Astrocyte (in vitro differentiated cells and primary cell): ENCODE data around the gene MLPH. TPM values are rescaled to one million over a fixed set of nuclear protein-coding genes. Genes with fewer than 3 reads are reported as not detected.
A peak's percentile ranks its signal among the peaks of the same experiment; 100 is the strongest.

Experiments
- DNase-seq: peaks from one replicate; pipeline ENCODE4 v3.0.0-alpha.2; 2010; ENCODE audit warnings: low read depth
- FAIRE-seq: peaks from 2 replicates; lab custom pipeline; 2011; peaks lifted over from hg19 to GRCh38; lab: Jason Lieb, UNC
- H2AFZ ChIP-seq: 2 replicates; pipeline ENCODE4 v1.6.0; 2012; ENCODE audit warnings: low read depth, low read length, inconsistent platforms
- H3K27ac ChIP-seq: 2 replicates; pipeline ENCODE4 v1.5.1; 2011; ENCODE audit warnings: low read depth, low read length, inconsistent platforms
- H3K27me3 ChIP-seq: 2 replicates; pipeline ENCODE4 v1.6.0; 2011; ENCODE audit warnings: low read length, inconsistent platforms; ENCODE audit not compliant: insufficient read depth
- H3K36me3 ChIP-seq: 2 replicates; pipeline ENCODE4 v1.5.1; 2011; ENCODE audit warnings: low read length, inconsistent platforms; ENCODE audit not compliant: insufficient read depth
- H3K4me1 ChIP-seq: 2 replicates; pipeline ENCODE4 v1.5.1; 2011; ENCODE audit warnings: low read length, inconsistent platforms; ENCODE audit not compliant: insufficient read depth
- H3K4me2 ChIP-seq: 2 replicates; pipeline ENCODE4 v1.6.0; 2012; ENCODE audit warnings: low read length, inconsistent platforms
- H3K4me3 ChIP-seq: 2 replicates; pipeline ENCODE4 v1.5.1; 2011; ENCODE audit warnings: low read depth, mild to moderate bottlenecking, low read length, inconsistent platforms; ENCODE audit not compliant: insufficient read depth
- H3K79me2 ChIP-seq: 2 replicates; pipeline ENCODE4 v1.6.0; 2012; ENCODE audit warnings: mild to moderate bottlenecking, low read length, inconsistent platforms; ENCODE audit not compliant: insufficient read depth
- H3K9ac ChIP-seq: 2 replicates; pipeline ENCODE4 v1.6.0; 2012; ENCODE audit warnings: mild to moderate bottlenecking, low read length, inconsistent platforms
- H3K9me3 ChIP-seq: 2 replicates; pipeline ENCODE4 v1.5.1; 2012; ENCODE audit warnings: low read depth, mild to moderate bottlenecking, low read length, inconsistent platforms; ENCODE audit not compliant: insufficient read depth
- H4K20me1 ChIP-seq: 2 replicates; pipeline ENCODE4 v1.6.0; 2012; ENCODE audit warnings: low read length, inconsistent platforms; ENCODE audit not compliant: insufficient read depth
- H3K27ac Mint-ChIP-seq: one replicate; pipeline ENCODE4 v1.8.0; 2021; ENCODE audit warnings: mild to moderate bottlenecking, mixed read lengths; ENCODE audit not compliant: unreplicated experiment
- H3K27me3 Mint-ChIP-seq: one replicate; pipeline ENCODE4 v1.8.0; 2021; ENCODE audit warnings: low read depth, mixed read lengths; ENCODE audit not compliant: unreplicated experiment
- H3K36me3 Mint-ChIP-seq: one replicate; pipeline ENCODE4 v1.8.0; 2021; ENCODE audit warnings: low read depth, mixed read lengths; ENCODE audit not compliant: unreplicated experiment
- H3K4me1 Mint-ChIP-seq: one replicate; pipeline ENCODE4 v1.8.0; 2021; ENCODE audit warnings: low read depth, mixed read lengths; ENCODE audit not compliant: unreplicated experiment
- H3K4me3 Mint-ChIP-seq: one replicate; pipeline ENCODE4 v1.8.0; 2021; ENCODE audit warnings: mild to moderate bottlenecking, moderate library complexity, mixed read lengths; ENCODE audit not compliant: unreplicated experiment
- H3K9me3 Mint-ChIP-seq: one replicate; pipeline ENCODE4 v1.8.0; 2021; ENCODE audit warnings: mild to moderate bottlenecking, mixed read lengths; ENCODE audit not compliant: unreplicated experiment
- EZH2 ChIP-seq: IDR thresholded peaks from 2 replicates; pipeline ENCODE4 v1.6.1; 2012; ENCODE audit warnings: mild to moderate bottlenecking, low read length, inconsistent platforms; ENCODE audit not compliant: insufficient read depth
- total RNA-seq: library from RNA; stranded (reverse); gene quantifications from 2 replicates; pipeline ENCODE4 v1.2.1, GENCODE V29; 2021
- TF ChIP-seq, protein P1 (sequence below): IDR thresholded peaks from 2 replicates; pipeline ENCODE4 v1.5.1; 2011; ENCODE audit warnings: low read depth, mild to moderate bottlenecking, inconsistent platforms, low read length, moderate library complexity; ENCODE audit not compliant: insufficient read depth

MLPH gene
- total RNA-seq, 1 donor from 2014 or later: 14.2 TPM

DNA sequence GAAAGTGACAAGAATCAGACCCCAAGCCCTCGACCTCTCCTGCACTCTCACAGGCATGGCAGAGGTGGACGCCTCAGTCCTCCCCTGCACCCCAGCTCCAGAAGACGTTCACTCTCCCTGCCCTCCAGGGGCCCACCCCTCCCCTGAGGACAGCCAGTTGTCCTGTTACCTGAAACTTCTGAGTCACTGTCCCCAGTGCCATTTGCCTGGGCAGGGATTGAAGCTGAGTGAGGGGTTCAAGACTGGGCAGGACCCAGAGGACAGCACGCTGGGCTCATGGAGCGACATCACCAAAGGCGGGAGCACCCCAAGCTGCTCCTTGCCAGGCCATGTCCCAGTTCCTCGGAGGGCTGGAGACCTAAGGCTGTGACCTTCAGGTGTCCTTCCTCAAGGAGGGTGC lies 38.9 kb upstream of the MLPH start:
- Histone ChIP-seq H3K27me3 (no peaks in the 10 kb centered on the region), H3K9me3 (no peaks in the 10 kb centered on the region), H2AFZ (no peak overlapping the region), H3K4me1 (peaks cover 6% of the 10 kb centered on the region), H3K36me3 (no peaks in the 10 kb centered on the region), H3K27ac (no peak overlapping the region), H3K4me2 (no peak overlapping the region), H3K9ac (no peak overlapping the region), H4K20me1 (no peaks in the 10 kb centered on the region), H3K4me3 (no peak overlapping the region), H3K79me2 (no peaks in the 10 kb centered on the region)
- peaks cover 16% of the 10 kb centered on the region for H3K4me1 Mint-ChIP-seq
- peaks cover 8% of the 10 kb centered on the region for H3K9me3 Mint-ChIP-seq
- H3K27ac Mint-ChIP-seq: no peak overlapping the region
- TF ChIP-seq EZH2: no peak
- TF ChIP-seq, protein P1, sequence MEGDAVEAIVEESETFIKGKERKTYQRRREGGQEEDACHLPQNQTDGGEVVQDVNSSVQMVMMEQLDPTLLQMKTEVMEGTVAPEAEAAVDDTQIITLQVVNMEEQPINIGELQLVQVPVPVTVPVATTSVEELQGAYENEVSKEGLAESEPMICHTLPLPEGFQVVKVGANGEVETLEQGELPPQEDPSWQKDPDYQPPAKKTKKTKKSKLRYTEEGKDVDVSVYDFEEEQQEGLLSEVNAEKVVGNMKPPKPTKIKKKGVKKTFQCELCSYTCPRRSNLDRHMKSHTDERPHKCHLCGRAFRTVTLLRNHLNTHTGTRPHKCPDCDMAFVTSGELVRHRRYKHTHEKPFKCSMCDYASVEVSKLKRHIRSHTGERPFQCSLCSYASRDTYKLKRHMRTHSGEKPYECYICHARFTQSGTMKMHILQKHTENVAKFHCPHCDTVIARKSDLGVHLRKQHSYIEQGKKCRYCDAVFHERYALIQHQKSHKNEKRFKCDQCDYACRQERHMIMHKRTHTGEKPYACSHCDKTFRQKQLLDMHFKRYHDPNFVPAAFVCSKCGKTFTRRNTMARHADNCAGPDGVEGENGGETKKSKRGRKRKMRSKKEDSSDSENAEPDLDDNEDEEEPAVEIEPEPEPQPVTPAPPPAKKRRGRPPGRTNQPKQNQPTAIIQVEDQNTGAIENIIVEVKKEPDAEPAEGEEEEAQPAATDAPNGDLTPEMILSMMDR: no peak
- DNase-seq: no peak
- FAIRE-seq: no peak
- H3K4me3 Mint-ChIP-seq: no peak overlapping the region
- peaks cover 16% of the 10 kb centered on the region for H3K27me3 Mint-ChIP-seq
- no peaks in the 10 kb centered on the region for H3K36me3 Mint-ChIP-seq

DNA sequence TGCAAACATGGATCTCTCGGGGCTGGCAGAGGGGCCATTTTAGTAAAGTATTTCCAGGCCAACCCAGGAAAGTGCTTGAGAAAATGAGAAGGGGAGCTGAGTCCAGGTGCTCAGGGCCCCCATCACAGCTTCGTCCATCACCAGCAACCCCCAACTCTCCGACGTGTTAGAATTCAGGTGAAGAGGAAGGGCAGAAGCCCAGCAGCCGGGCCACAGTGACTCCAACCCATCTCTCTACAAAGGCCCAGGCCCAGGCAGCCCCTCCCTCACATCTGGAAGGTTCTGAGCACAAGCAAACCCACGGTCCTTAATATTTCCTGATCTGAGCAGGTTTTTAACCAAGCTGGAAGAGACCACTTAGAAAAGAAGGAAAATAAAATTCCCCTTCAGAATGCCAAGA lies 38.4 kb upstream of the MLPH start:
- H3K9me3 ChIP-seq: no peaks in the 10 kb centered on the region
- H3K4me1 ChIP-seq: peaks cover 6% of the 10 kb centered on the region
- no peaks in the 10 kb centered on the region for H4K20me1 ChIP-seq
- H3K27ac Mint-ChIP-seq: no peak overlapping the region
- H3K4me2 ChIP-seq: no peak overlapping the region
- peaks cover 16% of the 10 kb centered on the region for H3K4me1 Mint-ChIP-seq
- TF ChIP-seq, protein P1: no peak
- no peak for TF ChIP-seq EZH2
- peaks cover 18% of the 10 kb centered on the region for H3K27me3 Mint-ChIP-seq
- H3K36me3 Mint-ChIP-seq: no peaks in the 10 kb centered on the region
- H3K9ac ChIP-seq: no peak overlapping the region
- H3K36me3 ChIP-seq: no peaks in the 10 kb centered on the region
- H3K4me3 Mint-ChIP-seq: no peak overlapping the region
- H2AFZ ChIP-seq: no peak overlapping the region
- FAIRE-seq (no peak), DNase-seq (no peak)
- H3K79me2 ChIP-seq: no peaks in the 10 kb centered on the region
- no peak overlapping the region for H3K27ac ChIP-seq
- H3K27me3 ChIP-seq: no peaks in the 10 kb centered on the region
- H3K9me3 Mint-ChIP-seq: peaks cover 8% of the 10 kb centered on the region
- H3K4me3 ChIP-seq: no peak overlapping the region

DNA sequence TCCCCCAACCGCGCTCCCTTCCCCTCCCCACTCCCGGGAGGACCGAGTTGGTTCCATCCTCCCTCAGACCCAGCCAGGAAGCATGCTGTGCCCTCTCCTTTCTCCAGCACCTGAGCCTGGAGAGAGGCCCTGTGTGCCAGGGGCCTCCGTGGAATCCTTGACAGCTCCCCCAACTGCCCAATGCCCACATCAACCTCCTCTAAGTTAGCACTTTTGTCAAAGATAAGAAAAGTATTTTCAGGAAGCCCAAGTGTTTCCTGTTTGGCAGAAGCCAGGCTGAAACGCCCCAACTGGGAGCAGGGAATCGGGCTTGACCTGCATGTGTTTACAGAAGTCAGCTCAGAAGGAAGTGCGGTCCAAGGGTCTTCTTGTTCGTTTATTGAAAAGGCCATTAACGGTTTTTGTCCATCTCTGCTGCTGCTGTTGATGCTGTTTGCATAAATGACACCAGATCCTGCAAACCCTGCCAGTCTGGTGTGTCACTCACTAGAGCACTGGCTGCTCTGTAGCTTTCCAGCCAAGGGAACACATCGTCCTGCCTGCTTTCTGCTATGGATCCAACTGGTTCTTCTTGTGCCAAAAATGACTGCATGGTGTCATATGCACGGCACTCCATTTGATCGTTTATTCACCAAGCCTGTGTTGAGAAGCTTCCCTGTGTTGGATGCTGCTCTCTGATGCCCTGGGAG lies 37.7 kb upstream of the MLPH start:
- Mint-ChIP-seq H3K4me1 (peaks cover 16% of the 10 kb centered on the region), H3K27me3 (peaks cover 18% of the 10 kb centered on the region), H3K36me3 (no peaks in the 10 kb centered on the region), H3K27ac (no peak overlapping the region), H3K9me3 (peaks cover 8% of the 10 kb centered on the region), H3K4me3 (no peak overlapping the region)
- peaks cover 6% of the 10 kb centered on the region for H3K4me1 ChIP-seq
- H3K36me3 ChIP-seq: no peaks in the 10 kb centered on the region
- no peaks in the 10 kb centered on the region for H3K27me3 ChIP-seq
- FAIRE-seq (no peak), DNase-seq (no peak)
- peak overlapping the region; percentile 20 for H3K4me2 ChIP-seq
- H4K20me1 ChIP-seq: no peaks in the 10 kb centered on the region
- no peak overlapping the region for H3K27ac ChIP-seq
- peak overlapping the region; percentile 38 for H2AFZ ChIP-seq
- H3K9ac ChIP-seq: no peak overlapping the region
- H3K9me3 ChIP-seq: no peaks in the 10 kb centered on the region
- no peaks in the 10 kb centered on the region for H3K79me2 ChIP-seq
- H3K4me3 ChIP-seq: no peak overlapping the region
- no peak for TF ChIP-seq EZH2
- TF ChIP-seq, protein P1: no peak
